ENCODE results near the gene PSG6.
"Not testable (repeated sequence)": the region's sequence is repeated elsewhere in the genome, so short reads cannot be mapped to it uniquely, and the experiment has no call there.

- not testable (repeated sequence) for TF ChIP-seq POLR2A (IDR thresholded peaks at IDR 0.05)
- TF ChIP-seq, protein P1, sequence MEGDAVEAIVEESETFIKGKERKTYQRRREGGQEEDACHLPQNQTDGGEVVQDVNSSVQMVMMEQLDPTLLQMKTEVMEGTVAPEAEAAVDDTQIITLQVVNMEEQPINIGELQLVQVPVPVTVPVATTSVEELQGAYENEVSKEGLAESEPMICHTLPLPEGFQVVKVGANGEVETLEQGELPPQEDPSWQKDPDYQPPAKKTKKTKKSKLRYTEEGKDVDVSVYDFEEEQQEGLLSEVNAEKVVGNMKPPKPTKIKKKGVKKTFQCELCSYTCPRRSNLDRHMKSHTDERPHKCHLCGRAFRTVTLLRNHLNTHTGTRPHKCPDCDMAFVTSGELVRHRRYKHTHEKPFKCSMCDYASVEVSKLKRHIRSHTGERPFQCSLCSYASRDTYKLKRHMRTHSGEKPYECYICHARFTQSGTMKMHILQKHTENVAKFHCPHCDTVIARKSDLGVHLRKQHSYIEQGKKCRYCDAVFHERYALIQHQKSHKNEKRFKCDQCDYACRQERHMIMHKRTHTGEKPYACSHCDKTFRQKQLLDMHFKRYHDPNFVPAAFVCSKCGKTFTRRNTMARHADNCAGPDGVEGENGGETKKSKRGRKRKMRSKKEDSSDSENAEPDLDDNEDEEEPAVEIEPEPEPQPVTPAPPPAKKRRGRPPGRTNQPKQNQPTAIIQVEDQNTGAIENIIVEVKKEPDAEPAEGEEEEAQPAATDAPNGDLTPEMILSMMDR (IDR thresholded peaks at IDR 0.05) = not testable (repeated sequence)
These were observed 20.0 kb downstream of the PSG6 start for GRCh38 chr19:42897729-42898128.

Data from lower leg skin (tissue), 3 donors.